DND-41 (cell line): ENCODE measurements around the gene FGB.

Source experiments
- EZH2 ChIP-seq: IDR thresholded peaks from 3 replicates; pipeline ENCODE4 v1.6.1; 2012; ENCODE audit warnings: borderline replicate concordance, low read depth, mild to moderate bottlenecking, moderate library complexity, low read length, inconsistent platforms; ENCODE audit not compliant: severe bottlenecking
- TF ChIP-seq, protein P1 (sequence below): IDR thresholded peaks from 2 replicates; pipeline ENCODE4 v1.5.1; 2012; ENCODE audit warnings: borderline replicate concordance, low read length, moderate library complexity, mild to moderate bottlenecking; ENCODE audit not compliant: poor library complexity, severe bottlenecking; ENCODE audit errors: extremely low read depth

DNA sequence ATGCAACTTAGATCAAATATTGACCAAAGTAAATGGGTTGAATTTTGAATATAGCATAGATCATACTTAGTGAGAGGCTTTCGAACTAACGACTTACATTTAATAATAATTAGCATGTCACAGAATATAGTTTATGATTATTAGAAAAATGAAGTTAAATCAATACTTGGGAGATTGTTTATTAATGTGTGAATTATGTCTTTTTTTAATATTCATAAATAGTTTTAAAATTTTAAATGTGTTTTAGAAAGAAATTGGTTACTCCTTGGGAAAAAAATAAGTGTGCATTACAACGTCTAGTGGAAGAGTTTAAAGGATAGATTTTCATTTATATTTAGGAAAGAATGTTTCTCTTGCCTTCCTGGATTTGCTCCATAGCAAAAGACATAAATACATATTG, 20.4 kb downstream of the FGB start:
- TF ChIP-seq, protein P1, sequence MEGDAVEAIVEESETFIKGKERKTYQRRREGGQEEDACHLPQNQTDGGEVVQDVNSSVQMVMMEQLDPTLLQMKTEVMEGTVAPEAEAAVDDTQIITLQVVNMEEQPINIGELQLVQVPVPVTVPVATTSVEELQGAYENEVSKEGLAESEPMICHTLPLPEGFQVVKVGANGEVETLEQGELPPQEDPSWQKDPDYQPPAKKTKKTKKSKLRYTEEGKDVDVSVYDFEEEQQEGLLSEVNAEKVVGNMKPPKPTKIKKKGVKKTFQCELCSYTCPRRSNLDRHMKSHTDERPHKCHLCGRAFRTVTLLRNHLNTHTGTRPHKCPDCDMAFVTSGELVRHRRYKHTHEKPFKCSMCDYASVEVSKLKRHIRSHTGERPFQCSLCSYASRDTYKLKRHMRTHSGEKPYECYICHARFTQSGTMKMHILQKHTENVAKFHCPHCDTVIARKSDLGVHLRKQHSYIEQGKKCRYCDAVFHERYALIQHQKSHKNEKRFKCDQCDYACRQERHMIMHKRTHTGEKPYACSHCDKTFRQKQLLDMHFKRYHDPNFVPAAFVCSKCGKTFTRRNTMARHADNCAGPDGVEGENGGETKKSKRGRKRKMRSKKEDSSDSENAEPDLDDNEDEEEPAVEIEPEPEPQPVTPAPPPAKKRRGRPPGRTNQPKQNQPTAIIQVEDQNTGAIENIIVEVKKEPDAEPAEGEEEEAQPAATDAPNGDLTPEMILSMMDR, result no peak
- no peak for TF ChIP-seq EZH2
